HEK293T (cell line): ENCODE results near the gene CHML.
"Not testable (repeated sequence)": the region's sequence is repeated elsewhere in the genome, so short reads cannot be mapped to it uniquely, and the experiment has no call there.

Experiments
- BHLHE40 ChIP-seq: fragments of 450-650 bp; IDR thresholded peaks from 2 replicates; pipeline ENCODE4 v1.6.1; 2016; ENCODE audit warnings: mild to moderate bottlenecking, moderate library complexity, borderline replicate concordance
- CTBP1 ChIP-seq: fragments of 450-650 bp; IDR thresholded peaks from 2 replicates; pipeline ENCODE4 v1.6.1; 2016; ENCODE audit warnings: borderline replicate concordance
- ELF4 ChIP-seq: fragments of 450-650 bp; IDR thresholded peaks from 2 replicates; pipeline ENCODE4 v1.6.1; 2017; ENCODE audit warnings: antibody characterized with exemption
- FOXA1 ChIP-seq: fragments of 450-650 bp; IDR thresholded peaks from 2 replicates; pipeline ENCODE4 v1.6.1; 2016; ENCODE audit warnings: mild to moderate bottlenecking
- FOXM1 ChIP-seq: fragments of 450-650 bp; IDR thresholded peaks from 2 replicates; pipeline ENCODE4 v1.6.1; 2017; ENCODE audit warnings: mild to moderate bottlenecking, borderline replicate concordance
- PKNOX1 ChIP-seq: fragments of 450-650 bp; IDR thresholded peaks from 2 replicates; pipeline ENCODE4 v1.6.1; 2016
- SP1 ChIP-seq: fragments of 450-650 bp; IDR thresholded peaks from 2 replicates; pipeline ENCODE4 v1.6.1; 2017
- SUZ12 ChIP-seq: fragments of 450-650 bp; IDR thresholded peaks from 2 replicates; pipeline ENCODE4 v1.6.1; 2016; ENCODE audit warnings: mild to moderate bottlenecking
- TARDBP ChIP-seq: fragments of 450-650 bp; IDR thresholded peaks from 2 replicates; pipeline ENCODE4 v1.6.1; 2016

- TF ChIP-seq ELF4, FOXM1, TARDBP, BHLHE40, SP1, SUZ12, FOXA1, PKNOX1, CTBP1: not testable (repeated sequence)
Observed at GRCh38 chr1:241681861-241682448, 41.8 kb upstream of the CHML start.
